Endothelial cell of umbilical vein (primary cell): Measurements from ENCODE around the gene MBLAC1.

Source experiments
- CTCF ChIP-seq, 2 donors: IDR thresholded peaks; 1 replicate in 1 of 2; 2 replicates in 1 of 2; pipeline ENCODE4 v1.5.1; 2011; ENCODE audit warnings: low read length in 2 of 2, mild to moderate bottlenecking in 2 of 2, moderate library complexity in 2 of 2, control low read depth in 1 of 2, inconsistent platforms in 1 of 2, low read depth in 1 of 2; ENCODE audit not compliant: insufficient read depth in 1 of 2; ENCODE audit errors: extremely low read depth in 1 of 2
- EZH2 ChIP-seq: IDR thresholded peaks from 2 replicates; pipeline ENCODE4 v1.6.1; 2012; ENCODE audit warnings: borderline replicate concordance, low read depth, mild to moderate bottlenecking, moderate library complexity, low read length, inconsistent platforms; ENCODE audit not compliant: severe bottlenecking
- MAX ChIP-seq: IDR thresholded peaks from 2 replicates; pipeline ENCODE4 v1.6.1; 2011; ENCODE audit not compliant: insufficient read depth, insufficient read length
- POLR2A ChIP-seq: IDR thresholded peaks from 2 replicates; pipeline ENCODE4 v1.6.1; 2012; ENCODE audit warnings: low read depth, mild to moderate bottlenecking, control low read depth, low read length
- POLR2AphosphoS5 ChIP-seq: IDR thresholded peaks from 2 replicates; pipeline ENCODE4 v1.6.1; 2012; ENCODE audit warnings: low read depth, mild to moderate bottlenecking, control low read depth, low read length, moderate library complexity; ENCODE audit not compliant: insufficient read depth

GRCh38 chr7:100100420-100101015 lies 26.2 kb upstream of the MBLAC1 start:
- TF ChIP-seq CTCF (IDR thresholded peaks at IDR 0.05; ENCODE audit: extremely low read depth in 1 of 2, insufficient read depth in 1 of 2, low read depth in 1 of 2, low read length in 2 of 2) (no peak), POLR2A (no peak), POLR2AphosphoS5 (peak; percentile 71), MAX (peak; percentile 86), EZH2 (no peak)
